ENCODE results near the gene SLC12A2. TPM values are rescaled to one million over a fixed set of nuclear protein-coding genes. Genes with fewer than 3 reads are reported as not detected.

SLC12A2 gene
- total RNA-seq, 1 experiment from 2014 or later, result 85.2 TPM

DNA sequence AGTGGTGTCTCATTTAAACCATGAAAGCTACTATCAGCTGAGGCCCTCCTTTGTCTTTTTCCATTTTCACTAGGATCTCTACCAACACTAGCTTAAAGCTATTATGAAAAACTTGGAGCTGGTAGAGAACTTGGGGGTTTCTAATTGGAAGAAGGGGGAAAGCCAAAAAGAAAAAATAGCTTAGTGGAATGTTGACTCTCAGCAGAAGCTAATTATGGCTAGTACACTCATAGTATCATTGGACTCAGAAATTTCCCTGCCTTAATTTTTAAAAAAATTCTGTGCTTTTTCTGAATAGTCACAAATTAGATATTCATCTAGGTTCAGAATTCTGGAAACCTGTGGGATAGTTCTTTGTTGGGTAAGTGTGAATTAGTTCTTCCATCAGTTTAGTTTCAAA lies 8.0 kb downstream of the SLC12A2 start:
- Mint-ChIP-seq H3K9me3 (ENCODE audit: unreplicated experiment) (peaks cover 15% of the 10 kb centered on the region), H3K27ac (ENCODE audit: unreplicated experiment) (no peak overlapping the region), H3K4me3 (ENCODE audit: unreplicated experiment) (no peak overlapping the region), H3K36me3 (ENCODE audit: insufficient read depth, unreplicated experiment) (peaks cover 13% of the 10 kb centered on the region), H3K27me3 (ENCODE audit: insufficient read depth, unreplicated experiment) (no peaks in the 10 kb centered on the region), H3K4me1 (ENCODE audit: low read depth, unreplicated experiment) (peaks cover 14% of the 10 kb centered on the region)
- BruUV-seq (replicated peaks), result no TSS peak
- ChIA-PET CTCF (no interaction called here), POLR2A (interaction anchor here (0.5 kb wide), 1 partner anchor 336 kb away, joined by 5 read pairs; no protein-coding TSS in a partner anchor)
- Histone ChIP-seq H3K4me1 (peaks cover under 1% of the 10 kb centered on the region; the same call in 1 of the 2 replicates), H3K27me3 (replicated peaks; ENCODE audit: control insufficient read depth, insufficient read depth, low read length) (no peaks in the 10 kb centered on the region), H3K4me3 (ENCODE audit: low read depth, low read length) (no peak overlapping the region), H3K36me3 (ENCODE audit: control insufficient read depth, insufficient read depth, low read length) (no peaks in the 10 kb centered on the region; the same call in 1 of the 2 replicates), H3K9me3 (no peaks in the 10 kb centered on the region; the same call in 1 of the 2 replicates)
- no peak for TF ChIP-seq CTCF (IDR thresholded peaks at IDR 0.05; ENCODE audit: insufficient read depth in 1 of 2, low read depth in 1 of 2, low read length in 1 of 2, severe bottlenecking in 1 of 2, unreplicated experiment in 1 of 2)
- intact Hi-C loops (cut with micrococcal nuclease; ENCODE audit: unreplicated experiment), result no loop called here
- no peak for DNase-seq

DNA sequence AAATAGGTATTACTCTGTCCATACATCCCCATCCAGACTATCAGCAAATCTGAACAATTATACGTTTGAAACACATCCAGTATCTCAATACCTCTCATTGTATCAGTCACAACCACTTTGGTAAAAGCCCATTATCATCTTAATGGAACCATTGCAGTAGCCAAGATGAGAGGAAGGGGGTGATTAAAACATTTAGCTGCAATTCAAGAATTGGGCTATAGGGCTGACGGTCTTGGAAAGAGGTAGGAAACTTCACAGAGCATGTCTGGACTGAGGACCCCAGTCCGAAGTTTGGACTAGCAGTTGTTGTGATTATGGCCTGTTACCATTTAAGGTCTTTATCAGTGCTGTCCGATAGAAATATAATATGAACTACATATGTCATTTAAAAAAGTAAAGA lies 8.6 kb downstream of the SLC12A2 start:
- no TSS peak for BruUV-seq (replicated peaks)
- H3K27ac Mint-ChIP-seq (ENCODE audit: unreplicated experiment), result no peak overlapping the region
- H3K4me1 Mint-ChIP-seq (ENCODE audit: low read depth, unreplicated experiment), result peaks cover 11% of the 10 kb centered on the region
- no peak for DNase-seq
- no peaks in the 10 kb centered on the region for H3K4me1 ChIP-seq
- no peaks in the 10 kb centered on the region for H3K27me3 ChIP-seq (replicated peaks; ENCODE audit: control insufficient read depth, insufficient read depth, low read length)
- no peak for TF ChIP-seq CTCF (IDR thresholded peaks at IDR 0.05; ENCODE audit: insufficient read depth in 1 of 2, low read depth in 1 of 2, low read length in 1 of 2, severe bottlenecking in 1 of 2, unreplicated experiment in 1 of 2)
- H3K4me3 ChIP-seq (ENCODE audit: low read depth, low read length), result no peak overlapping the region
- ChIA-PET CTCF (no interaction called here), POLR2A (no interaction called here)
- no peaks in the 10 kb centered on the region for H3K27me3 Mint-ChIP-seq (ENCODE audit: insufficient read depth, unreplicated experiment)
- peaks cover 12% of the 10 kb centered on the region for H3K9me3 Mint-ChIP-seq (ENCODE audit: unreplicated experiment)
- intact Hi-C loops (cut with micrococcal nuclease; ENCODE audit: unreplicated experiment), result no loop called here
- peaks cover 13% of the 10 kb centered on the region for H3K36me3 Mint-ChIP-seq (ENCODE audit: insufficient read depth, unreplicated experiment)
- no peaks in the 10 kb centered on the region; the same call in 1 of the 2 replicates for H3K36me3 ChIP-seq (ENCODE audit: control insufficient read depth, insufficient read depth, low read length)
- H3K4me3 Mint-ChIP-seq (ENCODE audit: unreplicated experiment), result no peak overlapping the region
- H3K9me3 ChIP-seq, result peaks cover 4% of the 10 kb centered on the region; the same call in 1 of the 2 replicates

- H3K4me3 ChIP-seq (ENCODE audit: low read depth, low read length), result no peak overlapping the region
- no peak overlapping the region for H3K4me3 Mint-ChIP-seq (ENCODE audit: unreplicated experiment)
- no peak for TF ChIP-seq CTCF (IDR thresholded peaks at IDR 0.05; ENCODE audit: insufficient read depth in 1 of 2, low read depth in 1 of 2, low read length in 1 of 2, severe bottlenecking in 1 of 2, unreplicated experiment in 1 of 2)
- intact Hi-C loops (cut with micrococcal nuclease; ENCODE audit: unreplicated experiment), result no loop called here
- H3K4me1 ChIP-seq, result no peaks in the 10 kb centered on the region
- peaks cover 10% of the 10 kb centered on the region for H3K9me3 Mint-ChIP-seq (ENCODE audit: unreplicated experiment)
- POLR2A ChIA-PET, result no interaction called here
- CTCF ChIA-PET, result no interaction called here
- no peak overlapping the region for H3K27ac Mint-ChIP-seq (ENCODE audit: unreplicated experiment)
- H3K4me1 Mint-ChIP-seq (ENCODE audit: low read depth, unreplicated experiment), result no peaks in the 10 kb centered on the region
- DNase-seq, result no peak
- no peaks in the 10 kb centered on the region for H3K27me3 ChIP-seq (replicated peaks; ENCODE audit: control insufficient read depth, insufficient read depth, low read length)
- no TSS peak for BruUV-seq (replicated peaks)
- peaks cover 15% of the 10 kb centered on the region for H3K36me3 Mint-ChIP-seq (ENCODE audit: insufficient read depth, unreplicated experiment)
- no peaks in the 10 kb centered on the region; the same call in 1 of the 2 replicates for H3K36me3 ChIP-seq (ENCODE audit: control insufficient read depth, insufficient read depth, low read length)
- peaks cover 11% of the 10 kb centered on the region; the same call in 1 of the 2 replicates for H3K9me3 ChIP-seq
- H3K27me3 Mint-ChIP-seq (ENCODE audit: insufficient read depth, unreplicated experiment), result no peaks in the 10 kb centered on the region
Measured at GRCh38 chr5:128093368-128093767, 9.8 kb downstream of the SLC12A2 start.

Measured in Caco-2 (cell line).